GM06990 (cell line): ENCODE results near the gene PSD4.
"Not testable (repeated sequence)": the region's sequence is repeated elsewhere in the genome, so short reads cannot be mapped to it uniquely, and the experiment has no call there.

Experiments
- DNase-seq: peaks from one replicate; pipeline ENCODE4 v3.0.0-alpha.2; 2011; ENCODE audit not compliant: insufficient read length; ENCODE audit errors: extremely low read depth
- H3K27me3 ChIP-seq: replicated peaks from 2 replicates; pipeline ENCODE4 v1.6.0; 2011; ENCODE audit warnings: low read length; ENCODE audit not compliant: control insufficient read depth, insufficient read depth
- H3K36me3 ChIP-seq: 2 replicates; pipeline ENCODE4 v1.5.1; 2011; ENCODE audit warnings: low read length; ENCODE audit not compliant: control insufficient read depth, insufficient read depth
- H3K4me3 ChIP-seq: replicated peaks from 2 replicates; pipeline ENCODE4 v1.5.1; 2011; ENCODE audit warnings: low read depth, mild to moderate bottlenecking, control low read depth, low read length
- TF ChIP-seq, protein P1 (sequence below): IDR thresholded peaks from 2 replicates; pipeline ENCODE4 v1.5.1; 2011; ENCODE audit warnings: low read length, control low read depth, mild to moderate bottlenecking, inconsistent platforms; ENCODE audit not compliant: insufficient read depth, poor library complexity, severe bottlenecking

The PSD4 gene

DNA sequence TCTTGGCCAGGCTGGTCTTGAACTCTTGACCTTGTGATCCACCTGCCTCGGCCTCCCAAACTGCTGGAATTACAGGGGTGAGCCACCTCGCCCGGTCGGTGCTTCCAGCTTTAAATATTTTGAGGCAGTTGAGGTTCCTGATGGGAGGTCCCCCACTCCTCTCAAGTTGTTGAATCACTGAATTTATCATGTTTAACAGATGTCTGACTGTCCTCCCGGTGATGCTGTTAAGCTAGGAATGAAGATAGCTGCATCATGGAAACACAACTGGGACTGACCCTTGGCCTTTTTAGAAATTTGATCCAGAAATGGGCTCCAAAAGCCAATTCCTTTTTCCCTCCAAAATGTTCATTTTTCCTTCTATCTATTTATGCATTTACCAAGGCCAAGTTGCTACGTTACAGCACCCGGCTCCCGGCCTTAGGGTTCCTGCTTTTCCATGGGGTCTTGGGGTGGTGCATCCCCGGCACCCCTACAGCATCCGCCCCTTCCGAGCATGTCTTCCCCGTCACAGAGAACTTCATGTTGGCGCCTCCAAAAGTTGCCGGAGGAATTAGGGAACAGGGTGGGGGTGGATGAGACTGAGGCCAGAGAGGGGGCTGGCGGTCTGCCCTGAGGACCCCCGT lies 61.1 kb downstream of the PSD4 start:
- TF ChIP-seq, protein P1, sequence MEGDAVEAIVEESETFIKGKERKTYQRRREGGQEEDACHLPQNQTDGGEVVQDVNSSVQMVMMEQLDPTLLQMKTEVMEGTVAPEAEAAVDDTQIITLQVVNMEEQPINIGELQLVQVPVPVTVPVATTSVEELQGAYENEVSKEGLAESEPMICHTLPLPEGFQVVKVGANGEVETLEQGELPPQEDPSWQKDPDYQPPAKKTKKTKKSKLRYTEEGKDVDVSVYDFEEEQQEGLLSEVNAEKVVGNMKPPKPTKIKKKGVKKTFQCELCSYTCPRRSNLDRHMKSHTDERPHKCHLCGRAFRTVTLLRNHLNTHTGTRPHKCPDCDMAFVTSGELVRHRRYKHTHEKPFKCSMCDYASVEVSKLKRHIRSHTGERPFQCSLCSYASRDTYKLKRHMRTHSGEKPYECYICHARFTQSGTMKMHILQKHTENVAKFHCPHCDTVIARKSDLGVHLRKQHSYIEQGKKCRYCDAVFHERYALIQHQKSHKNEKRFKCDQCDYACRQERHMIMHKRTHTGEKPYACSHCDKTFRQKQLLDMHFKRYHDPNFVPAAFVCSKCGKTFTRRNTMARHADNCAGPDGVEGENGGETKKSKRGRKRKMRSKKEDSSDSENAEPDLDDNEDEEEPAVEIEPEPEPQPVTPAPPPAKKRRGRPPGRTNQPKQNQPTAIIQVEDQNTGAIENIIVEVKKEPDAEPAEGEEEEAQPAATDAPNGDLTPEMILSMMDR = no peak
- no peak overlapping the region for H3K4me3 ChIP-seq

DNA sequence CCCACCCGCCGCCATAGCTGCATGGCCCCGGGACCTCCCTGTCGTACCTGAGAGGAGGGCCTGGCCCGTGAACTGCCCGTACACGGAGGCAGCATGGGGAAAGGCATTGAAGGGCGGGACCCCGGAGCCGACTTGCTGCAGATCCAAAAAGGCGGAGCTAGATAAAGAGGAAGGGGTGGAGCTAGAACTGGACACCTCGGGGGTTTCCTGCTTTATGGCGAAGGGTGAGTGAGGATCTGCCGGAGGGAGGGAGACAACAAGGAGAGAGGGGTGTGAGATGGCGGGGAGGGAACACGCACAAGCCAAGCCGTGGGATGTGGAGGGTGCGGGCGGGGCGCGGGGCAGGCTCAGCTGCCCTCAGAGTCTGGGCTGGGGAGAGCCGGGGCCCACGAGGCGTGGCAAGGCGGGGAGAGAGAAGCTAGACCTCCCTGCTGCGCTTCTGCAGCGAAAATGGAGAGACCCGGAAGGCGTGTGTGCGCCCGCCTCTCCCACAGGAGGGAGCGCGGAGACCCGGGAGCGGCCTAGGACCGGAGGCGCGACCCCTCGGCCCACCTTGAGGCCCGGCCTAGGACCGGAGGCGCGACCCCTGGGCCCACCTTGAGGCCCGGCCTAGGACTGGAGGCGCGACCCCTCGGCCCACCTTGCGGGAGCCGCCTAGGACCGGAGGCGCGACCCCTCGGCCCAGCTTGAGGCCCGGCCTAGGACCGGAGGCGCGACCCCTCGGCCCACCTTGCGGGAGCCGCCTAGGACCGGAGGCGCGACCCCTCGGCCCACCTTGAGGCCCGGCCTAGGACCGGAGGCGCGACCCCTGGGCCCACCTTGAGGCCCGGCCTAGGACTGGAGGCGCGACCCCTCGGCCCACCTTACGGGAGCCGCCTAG lies 61.8 kb downstream of the PSD4 start:
- not testable (repeated sequence) for DNase-seq, H3K4me3 ChIP-seq, H3K36me3 ChIP-seq, H3K27me3 ChIP-seq

More for the DNA sequence above, 61.1 kb downstream of the PSD4 start:
- Histone ChIP-seq H3K36me3 (no peaks in the 10 kb centered on the region), H3K27me3 (no peaks in the 10 kb centered on the region)
- DNase-seq = no peak

- TF ChIP-seq, protein P1 = no peak
- Histone ChIP-seq H3K27me3 (no peaks in the 10 kb centered on the region; the same call in 1 of the 2 replicates), H3K4me3 (no peak overlapping the region), H3K36me3 (no peaks in the 10 kb centered on the region)
- no peak for DNase-seq
Measured at GRCh38 chr2:113236367-113237159, 62.8 kb downstream of the PSD4 start.

- TF ChIP-seq, protein P1 = no peak
- no peak for DNase-seq
- H3K36me3 ChIP-seq = no peaks in the 10 kb centered on the region
- H3K4me3 ChIP-seq = no peak overlapping the region
- no peaks in the 10 kb centered on the region; the same call in 1 of the 2 replicates for H3K27me3 ChIP-seq
Measured at GRCh38 chr2:113237604-113238160, 63.9 kb downstream of the PSD4 start.

DNA sequence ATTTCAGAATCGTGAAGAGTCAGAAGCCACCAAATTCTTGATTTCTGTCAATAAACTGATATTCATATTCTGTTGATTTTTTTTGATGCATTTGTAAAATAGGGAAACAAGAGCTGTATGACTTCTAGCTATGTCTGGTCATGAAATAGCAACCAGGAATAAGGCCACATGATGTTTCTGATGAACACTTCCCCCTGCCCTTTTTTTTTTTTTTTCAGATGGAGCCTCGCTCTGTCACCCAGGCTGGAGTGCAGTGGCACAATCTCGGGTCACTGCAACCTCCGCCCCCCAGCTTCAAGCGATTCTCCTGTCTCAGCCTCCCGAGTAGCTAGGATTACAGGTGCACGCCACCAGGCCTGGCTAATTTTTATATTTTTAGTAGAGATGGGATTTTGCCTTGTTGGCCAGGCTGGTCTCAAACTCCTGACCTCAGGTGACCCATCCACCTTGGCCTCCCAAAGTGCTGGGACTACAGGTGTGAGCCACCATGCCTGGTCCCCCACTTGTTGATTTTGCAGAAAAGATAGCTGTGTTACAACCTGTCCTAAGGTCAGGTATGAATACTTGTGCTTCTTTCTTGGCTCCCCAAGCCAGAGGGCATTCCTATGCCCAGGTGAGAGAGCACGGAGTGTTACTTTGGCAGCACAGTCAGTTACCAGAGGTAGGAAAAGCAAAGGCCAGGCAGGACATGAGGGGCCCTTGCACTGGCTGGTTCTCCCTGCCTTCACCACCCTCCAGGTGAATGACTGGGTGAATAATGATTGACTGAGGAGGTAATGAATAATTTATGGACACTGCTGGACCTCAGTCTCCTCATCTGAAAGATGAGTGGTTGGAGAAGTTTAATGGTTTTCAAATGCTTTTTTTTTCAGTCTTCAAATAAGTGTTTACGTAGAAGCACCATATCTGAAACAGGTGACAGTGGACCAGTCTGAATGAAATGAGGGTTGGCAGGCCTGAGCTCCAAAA lies 65.4 kb downstream of the PSD4 start:
- Histone ChIP-seq H3K4me3 (no peak overlapping the region), H3K36me3 (no peaks in the 10 kb centered on the region)

More for the DNA sequence above, 65.4 kb downstream of the PSD4 start:
- TF ChIP-seq, protein P1 = no peak
- no peaks in the 10 kb centered on the region; the same call in 1 of the 2 replicates for H3K27me3 ChIP-seq
- no peak for DNase-seq
